IPS DF 6.9 (cell line): ENCODE results near the gene TMED10.
"Not testable (repeated sequence)": the region's sequence is repeated elsewhere in the genome, so short reads cannot be mapped to it uniquely, and the experiment has no call there.

Experiments
- DNase-seq: peaks from one replicate; pipeline ENCODE4 v3.0.0-alpha.2; 2013; ENCODE audit warnings: low read depth, low spot score
- H3K27ac ChIP-seq: one replicate; pipeline ENCODE4 v1.5.1; 2013; ENCODE audit warnings: low read length, control low read depth
- H3K27me3 ChIP-seq: 2 replicates; pipeline ENCODE4 v1.6.1; 2013; ENCODE audit warnings: mild to moderate bottlenecking, low read length; ENCODE audit not compliant: control insufficient read depth, insufficient read depth
- H3K36me3 ChIP-seq: 2 replicates; pipeline ENCODE4 v1.6.1; 2013; ENCODE audit warnings: low read length; ENCODE audit not compliant: control insufficient read depth, insufficient read depth
- H3K4me1 ChIP-seq: 2 replicates; pipeline ENCODE4 v1.6.1; 2013; ENCODE audit warnings: low read length; ENCODE audit not compliant: control insufficient read depth, insufficient read depth
- H3K4me3 ChIP-seq: 2 replicates; pipeline ENCODE4 v1.5.1; 2013; ENCODE audit warnings: mild to moderate bottlenecking, low read length
- H3K9me3 ChIP-seq: 2 replicates; pipeline ENCODE4 v1.6.1; 2013; ENCODE audit warnings: low read length, inconsistent platforms; ENCODE audit not compliant: control insufficient read depth, insufficient read depth
- WGBS: extraction: QIAGEN DNeasy Blood & Tissue Kit; methylation state at CpG from one replicate; pipeline ENCODE4 v1.1.7; 2013; ENCODE audit warnings: mixed read lengths, missing lambda C conversion rate; ENCODE audit not compliant: insufficient read length, insufficient coverage; 5-methylcytosine and 5-hydroxymethylcytosine counted together

The TMED10 gene

DNA sequence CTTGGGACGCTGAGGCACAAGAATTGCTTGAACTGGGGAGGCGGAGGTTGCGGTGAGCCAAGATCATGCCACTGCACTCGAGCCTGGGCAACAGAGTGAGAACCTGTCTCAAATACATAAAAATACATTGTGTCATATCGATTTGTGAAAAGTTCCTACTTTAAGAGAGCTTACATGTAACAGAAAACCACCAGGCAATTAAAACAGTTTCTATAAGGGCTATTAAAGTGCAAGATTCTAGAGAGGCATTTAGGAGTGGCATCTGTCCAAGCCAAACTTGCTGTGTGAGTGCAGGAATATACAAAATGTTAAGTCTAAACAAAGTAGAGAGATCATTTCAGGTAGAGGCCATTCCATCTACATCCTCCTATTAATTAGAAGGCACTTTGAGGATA is 47.8 kb downstream of the TMED10 start:
- Histone ChIP-seq H3K27ac (no peak overlapping the region), H3K27me3 (no peaks in the 10 kb centered on the region), H3K4me1 (no peaks in the 10 kb centered on the region; the same call in 1 of the 2 replicates), H3K9me3 (no peaks in the 10 kb centered on the region), H3K4me3 (no peak overlapping the region), H3K36me3 (no peaks in the 10 kb centered on the region; the same call in 1 of the 2 replicates)
- DNase-seq = no peak
- WGBS = no CpG with 5 or more reads among the region's 5 CpGs

GRCh38 chr14:75127903-75128595 is 48.4 kb downstream of the TMED10 start:
- Histone ChIP-seq H3K27ac (no peak overlapping the region), H3K9me3 (no peaks in the 10 kb centered on the region), H3K27me3 (no peaks in the 10 kb centered on the region), H3K36me3 (no peaks in the 10 kb centered on the region), H3K4me1 (no peaks in the 10 kb centered on the region; the same call in 1 of the 2 replicates), H3K4me3 (no peak overlapping the region)
- no peak for DNase-seq
- 100% methylated on average over 1 of the region's 10 CpGs for WGBS

DNA sequence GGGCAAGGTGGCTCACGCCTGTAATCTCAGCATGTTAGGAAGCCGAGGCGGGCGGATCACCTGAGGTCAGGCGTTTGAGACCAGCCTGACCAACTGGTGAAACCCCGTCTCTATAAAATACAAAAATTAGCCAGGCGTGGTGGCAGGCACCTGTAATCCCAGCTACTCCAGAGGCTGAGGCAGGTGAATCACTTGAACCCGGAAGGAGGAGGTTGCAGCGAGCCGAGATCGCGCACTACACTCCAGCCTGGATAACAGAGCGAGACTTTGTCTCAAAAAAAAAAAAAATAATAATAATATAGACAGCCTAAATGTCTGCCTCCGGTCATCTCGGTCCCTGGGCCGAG is 49.0 kb downstream of the TMED10 start:
- WGBS = no CpG with 5 or more reads among the region's 16 CpGs
- H3K4me3 ChIP-seq = peak overlapping the region; percentile 83; the same call in 1 of the 2 replicates
- DNase-seq, H3K27ac ChIP-seq, H3K36me3 ChIP-seq, H3K27me3 ChIP-seq, H3K4me1 ChIP-seq, H3K9me3 ChIP-seq: not testable (repeated sequence)

DNA sequence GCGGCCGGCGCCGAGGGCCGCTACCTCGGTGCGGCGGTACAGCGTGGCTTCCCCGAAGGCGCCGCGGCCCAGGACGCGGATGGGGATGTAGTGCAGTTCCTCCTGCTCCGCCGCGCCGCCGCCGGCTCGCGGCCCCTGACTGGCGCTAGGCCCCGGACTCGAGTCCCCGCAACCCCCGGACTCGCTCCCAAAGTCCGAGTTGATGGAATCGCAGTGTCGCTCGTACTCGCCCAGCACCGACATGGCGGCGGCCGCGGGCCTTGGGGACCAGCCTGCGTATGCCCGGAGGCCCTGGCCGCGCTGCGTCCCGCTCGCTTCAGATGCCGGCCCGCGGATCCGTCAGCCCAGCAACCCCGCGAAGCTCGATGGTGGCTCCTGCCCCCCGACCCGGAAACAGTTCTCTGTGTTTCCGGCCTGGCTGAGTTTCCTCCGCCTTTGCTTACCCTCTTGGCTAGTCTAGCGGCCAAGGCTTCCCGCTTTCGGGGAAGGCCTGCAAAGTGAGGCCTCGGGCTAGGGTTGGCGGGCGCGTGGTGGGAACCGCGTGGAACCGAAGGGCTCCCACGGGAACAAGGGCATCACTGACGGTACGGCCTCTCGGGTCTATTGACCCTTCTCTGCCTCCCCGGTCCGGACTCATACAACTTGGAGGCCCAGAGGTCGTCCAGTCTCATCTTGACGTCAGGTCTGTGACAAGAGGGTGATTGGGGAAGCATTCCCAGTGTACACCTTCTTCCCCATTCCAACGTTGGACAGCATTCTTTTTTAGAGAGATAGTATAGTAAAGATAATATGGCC is 49.5 kb downstream of the TMED10 start, which contains the start of gene NEK9:
Gene NEK9, minus strand, starts transcription at position 370 of the 795 bp plus-strand sequence. Its CDS starts 127 bp downstream, at position 243.
- H3K4me3 ChIP-seq = peak within 1 kb of the TSS; percentile 83
- H3K27ac ChIP-seq = no peak within 1 kb of the TSS
- H3K36me3 ChIP-seq = no peaks in the 10 kb centered on the region
- DNase-seq = no peak
- H3K9me3 ChIP-seq = no peaks in the 10 kb centered on the region
- H3K27me3 ChIP-seq = no peaks in the 10 kb centered on the region
- no CpG with 5 or more reads among the region's 76 CpGs for whole genome bisulfite sequencing
- H3K4me1 ChIP-seq = no peaks in the 10 kb centered on the region; the same call in 1 of the 2 replicates

GRCh38 chr14:75126121-75126544 is 50.3 kb downstream of the TMED10 start:
- DNase-seq = no peak

GRCh38 chr14:75125617-75126016 is 50.8 kb downstream of the TMED10 start:
- Histone ChIP-seq H3K4me1 (no peaks in the 10 kb centered on the region; the same call in 1 of the 2 replicates), H3K27ac (no peak overlapping the region), H3K36me3 (no peaks in the 10 kb centered on the region), H3K27me3 (no peaks in the 10 kb centered on the region), H3K4me3 (no peak overlapping the region; the same call in 1 of the 2 replicates), H3K9me3 (no peaks in the 10 kb centered on the region)
- no CpG with 5 or more reads among the region's 5 CpGs for WGBS
- DNase-seq = no peak

More at GRCh38 chr14:75126121-75126544, 50.3 kb downstream of the TMED10 start:
- no peaks in the 10 kb centered on the region for H3K9me3 ChIP-seq
- no peaks in the 10 kb centered on the region for H3K36me3 ChIP-seq
- H3K27me3 ChIP-seq = no peaks in the 10 kb centered on the region
- WGBS = no CpG with 5 or more reads among the region's 6 CpGs
- H3K27ac ChIP-seq = no peak overlapping the region
- H3K4me3 ChIP-seq = peak overlapping the region; percentile 83; the same call in 1 of the 2 replicates
- no peaks in the 10 kb centered on the region; the same call in 1 of the 2 replicates for H3K4me1 ChIP-seq

- Histone ChIP-seq H3K4me1 (no peaks in the 10 kb centered on the region; the same call in 1 of the 2 replicates), H3K9me3 (no peaks in the 10 kb centered on the region), H3K27me3 (no peaks in the 10 kb centered on the region), H3K36me3 (no peaks in the 10 kb centered on the region), H3K27ac (no peak overlapping the region), H3K4me3 (no peak overlapping the region)
- no CpG with 5 or more reads among the region's 7 CpGs for WGBS
- no peak for DNase-seq
These were observed 52.4 kb downstream of the TMED10 start for GRCh38 chr14:75123991-75124390.

DNA sequence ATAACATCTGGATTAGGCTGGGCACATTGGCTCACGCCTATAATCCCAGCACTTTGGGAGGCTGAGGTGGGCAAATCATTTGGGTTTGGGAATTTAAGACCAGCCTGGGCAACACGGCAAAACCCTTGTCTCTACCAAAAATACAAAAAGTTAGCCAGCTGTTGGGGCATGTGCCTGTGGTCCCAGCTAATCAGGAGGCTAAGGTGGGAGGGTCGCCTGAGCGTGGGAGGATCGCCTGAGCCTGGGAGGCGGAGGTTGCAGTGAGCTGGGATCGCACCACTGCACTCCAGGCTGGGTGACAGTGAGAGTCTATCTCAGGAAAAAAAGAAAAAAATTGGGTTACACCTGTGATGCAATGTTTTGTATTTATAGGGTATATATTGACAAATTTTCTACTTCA is 54.9 kb downstream of the TMED10 start:
- Histone ChIP-seq H3K27me3 (no peaks in the 10 kb centered on the region), H3K4me1 (no peaks in the 10 kb centered on the region; the same call in 1 of the 2 replicates), H3K9me3 (no peaks in the 10 kb centered on the region), H3K27ac (no peak overlapping the region), H3K36me3 (no peaks in the 10 kb centered on the region; the same call in 1 of the 2 replicates), H3K4me3 (no peak overlapping the region)
- DNase-seq = no peak
- no CpG with 5 or more reads among the region's 7 CpGs for WGBS

- Histone ChIP-seq H3K36me3 (no peaks in the 10 kb centered on the region; the same call in 1 of the 2 replicates), H3K4me3 (no peak overlapping the region), H3K4me1 (no peaks in the 10 kb centered on the region; the same call in 1 of the 2 replicates), H3K27ac (no peak overlapping the region), H3K27me3 (no peaks in the 10 kb centered on the region), H3K9me3 (no peaks in the 10 kb centered on the region)
- no CpG with 5 or more reads among the region's 3 CpGs for WGBS
- DNase-seq = no peak
These were observed 55.7 kb downstream of the TMED10 start for GRCh38 chr14:75120541-75121291.

- Histone ChIP-seq H3K4me1 (no peaks in the 10 kb centered on the region), H3K27ac (no peak overlapping the region), H3K4me3 (no peak overlapping the region), H3K36me3 (no peaks in the 10 kb centered on the region; the same call in 1 of the 2 replicates), H3K27me3 (no peaks in the 10 kb centered on the region), H3K9me3 (no peaks in the 10 kb centered on the region)
- no CpG with 5 or more reads among the region's 2 CpGs for WGBS
- no peak for DNase-seq
These were observed 57.4 kb downstream of the TMED10 start for GRCh38 chr14:75119056-75119455.
